Fibroblast of upper back skin (primary cell): ENCODE measurements around the gene HPCA.
A peak's percentile ranks its signal among the peaks of the same experiment; 100 is the strongest.

Experiments used
- DNase-seq: peaks from one replicate; pipeline ENCODE4 v3.0.0-alpha.2; 2013

Gene HPCA

GRCh38 chr1:32939655-32940371 is 53.5 kb downstream of the HPCA start:
- DNase-seq: peak; percentile 78

- no peak for DNase-seq
These were observed 57.9 kb downstream of the HPCA start for GRCh38 chr1:32944180-32944579.
